SK-N-MC (cell line): ENCODE results near the gene PLEKHG2.

Source experiments
- EZH2 ChIP-seq: fragments of 200-600 bp; sonication (generic); IDR thresholded peaks from one replicate; pipeline ENCODE4 v1.6.1; 2017; ENCODE audit warnings: antibody characterized with exemption
- FOXP2 ChIP-seq: optimal IDR thresholded peaks from 2 replicates; pipeline ENCODE3; 2011; ENCODE audit warnings: mild to moderate bottlenecking, moderate library complexity; ENCODE audit not compliant: insufficient read depth; ENCODE audit errors: extremely low read length, control extremely low read depth
- POLR2AphosphoS5 ChIP-seq: IDR thresholded peaks from 2 replicates; pipeline ENCODE4 v1.6.1; 2012; ENCODE audit warnings: mild to moderate bottlenecking, low read depth, low read length, borderline replicate concordance

DNA sequence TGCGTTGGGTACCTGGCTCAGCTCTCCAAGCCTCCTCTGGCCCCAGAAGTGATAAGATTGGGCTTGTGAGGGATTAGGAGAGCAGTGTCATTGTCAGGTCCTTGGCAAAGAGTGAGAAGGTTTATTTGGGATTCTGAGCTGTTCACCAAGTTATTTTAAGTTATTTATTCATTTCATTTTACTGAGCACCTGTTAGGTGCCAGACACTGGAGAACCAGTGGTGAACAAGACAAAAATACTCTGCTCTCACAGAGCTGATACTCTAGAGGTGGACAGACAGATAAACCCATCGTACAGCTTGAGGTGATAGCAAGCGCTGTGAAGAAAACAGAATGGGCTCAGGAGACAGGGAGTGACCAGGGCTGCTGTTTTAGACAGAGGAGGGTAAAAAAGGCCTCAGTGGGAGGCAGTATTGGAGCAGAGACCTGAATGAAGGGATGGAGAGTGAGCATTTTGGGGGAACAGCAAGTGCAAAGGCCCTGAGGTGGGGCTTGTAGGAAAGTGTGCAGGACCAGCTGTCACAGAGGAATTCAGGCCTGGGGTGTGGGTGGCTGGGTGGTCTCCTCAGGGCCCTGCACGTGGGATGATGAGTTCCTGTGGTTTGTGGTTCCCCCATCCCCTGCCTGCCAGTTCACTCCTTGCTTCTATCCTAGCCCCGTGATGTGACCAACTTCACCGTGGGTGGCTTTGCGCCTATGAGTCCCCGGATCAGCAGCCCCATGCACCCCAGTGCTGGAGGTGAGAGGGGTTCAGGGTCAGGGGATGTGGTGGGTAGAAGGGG lies 59.5 kb downstream of the PLEKHG2 start:
- TF ChIP-seq POLR2AphosphoS5 (no peak), EZH2 (no peak), FOXP2 (no peak)
